GM19395 (cell line): Measurements from ENCODE around the gene PRKN.

Experiments
- ATAC-seq: cut with Tn5 transposase; IDR thresholded peaks from one replicate; pipeline ENCODE4 v1.9.1; 2021; ENCODE audit warnings: mild to moderate bottlenecking, moderate library complexity; ENCODE audit not compliant: unreplicated experiment

PRKN gene

DNA sequence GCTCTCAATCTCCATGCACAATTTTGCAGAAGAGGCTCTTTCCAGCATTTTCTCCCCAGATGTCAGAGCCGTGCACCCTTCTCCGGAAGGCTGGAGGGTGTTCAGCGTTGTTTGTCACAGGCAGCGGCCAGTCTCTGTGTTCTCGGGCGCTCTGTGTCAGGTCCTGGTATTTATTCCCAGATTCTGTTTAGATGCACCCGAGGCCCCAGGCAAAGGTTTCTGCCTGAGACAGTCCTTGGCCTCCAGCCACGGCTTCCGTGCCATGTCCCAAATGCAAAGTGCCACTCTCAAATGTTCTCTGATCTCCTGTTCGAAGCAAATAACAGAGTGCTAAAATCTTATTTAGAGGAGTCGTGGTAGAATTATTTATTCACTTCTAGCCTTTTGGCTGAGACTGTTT, 1313.4 kb downstream of the PRKN start:
- no peak for ATAC-seq

- ATAC-seq, result no peak
These were observed 1314.2 kb downstream of the PRKN start for GRCh38 chr6:161413355-161413771.

DNA sequence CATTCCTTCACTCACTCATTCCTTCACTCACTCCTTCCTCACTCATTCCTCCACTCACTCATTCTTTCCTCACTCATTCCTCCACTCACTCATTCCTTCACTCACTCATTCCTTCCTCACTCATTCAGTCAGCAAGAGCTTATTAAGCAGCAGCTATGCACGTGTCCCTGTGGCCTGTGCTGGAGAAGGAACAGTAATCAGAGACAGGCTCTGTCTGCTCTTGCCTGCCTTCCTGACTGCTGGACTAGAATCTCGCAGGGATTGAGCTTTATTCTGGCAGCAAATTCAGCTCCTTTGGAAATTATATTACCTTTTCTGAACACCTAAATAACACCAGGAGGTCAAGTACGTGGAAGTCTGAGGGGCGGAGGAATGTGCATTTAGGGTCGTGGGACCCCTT, 1314.8 kb downstream of the PRKN start:
- no peak for ATAC-seq

GRCh38 chr6:161411265-161411944, 1316.2 kb downstream of the PRKN start:
- no peak for ATAC-seq

DNA sequence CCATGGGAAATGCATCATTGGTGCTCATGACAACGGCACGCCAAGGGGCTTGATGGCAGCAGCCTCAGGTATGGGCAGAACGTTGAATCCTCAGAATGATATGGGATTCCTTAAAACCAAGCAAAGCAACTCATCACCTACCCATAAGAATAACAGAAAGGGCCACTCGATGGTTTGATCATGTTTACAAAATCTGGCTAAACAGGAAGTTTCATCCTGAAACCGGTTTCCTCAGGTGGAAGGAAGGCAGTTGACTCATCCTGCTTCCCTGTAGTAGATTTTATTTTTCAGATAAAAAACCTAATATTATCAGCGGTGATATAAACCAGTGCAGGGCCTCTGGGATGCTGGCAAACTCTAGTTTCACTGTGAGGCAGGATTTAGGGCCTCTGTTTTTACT, 1316.8 kb downstream of the PRKN start:
- ATAC-seq, result no peak

GRCh38 chr6:161410076-161410475, 1317.5 kb downstream of the PRKN start:
- no peak for ATAC-seq

- ATAC-seq, result no peak
These were observed 1318.2 kb downstream of the PRKN start for GRCh38 chr6:161409353-161409752.

- ATAC-seq, result no peak
These were observed 1319.5 kb downstream of the PRKN start for GRCh38 chr6:161408041-161408440.

GRCh38 chr6:161407581-161407980, 1320.0 kb downstream of the PRKN start:
- peak; percentile 47 for ATAC-seq

- ATAC-seq, result peak; percentile 17
These were observed 1320.5 kb downstream of the PRKN start for GRCh38 chr6:161407115-161407514.

DNA sequence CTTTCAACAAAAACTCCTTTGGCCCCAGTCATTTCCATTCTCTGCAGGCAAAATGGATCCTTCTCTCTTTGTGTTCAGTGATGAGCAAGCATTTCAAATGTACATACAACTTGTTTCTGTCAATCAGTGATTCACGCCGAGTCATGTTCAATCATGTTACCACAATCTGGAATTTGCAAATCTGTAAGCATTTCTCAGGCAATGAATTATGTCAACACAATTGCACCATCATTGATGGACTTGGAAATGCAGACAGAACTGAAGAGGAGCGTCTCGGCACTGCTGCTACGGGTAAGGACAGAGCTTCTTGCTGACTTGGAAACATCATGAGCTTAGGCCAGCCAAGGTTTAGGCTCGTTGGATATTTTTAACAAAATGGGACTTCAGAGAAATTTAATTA, 1320.9 kb downstream of the PRKN start:
- no peak for ATAC-seq

DNA sequence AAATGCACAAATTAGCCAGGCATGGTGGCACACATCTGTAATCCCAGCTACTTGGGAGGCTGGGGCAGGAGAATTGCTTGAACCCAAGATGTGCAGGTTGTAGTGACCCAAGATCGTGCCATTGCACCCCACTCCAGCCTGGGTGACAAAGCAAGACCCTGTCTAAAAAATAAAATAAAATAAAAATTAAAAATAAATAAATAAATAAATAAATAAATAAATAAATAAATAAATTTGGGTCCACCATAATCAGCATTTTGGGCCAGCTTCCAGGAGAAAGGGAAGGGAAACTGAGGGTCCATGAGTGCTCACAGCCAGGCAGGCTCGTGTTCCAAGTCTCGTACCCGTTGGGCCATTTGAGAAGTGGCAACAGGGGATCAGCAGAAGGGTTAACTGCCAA, 1322.1 kb downstream of the PRKN start:
- no peak for ATAC-seq

GRCh38 chr6:161403717-161404116, 1323.8 kb downstream of the PRKN start:
- ATAC-seq, result no peak

GRCh38 chr6:161401587-161402309, 1325.8 kb downstream of the PRKN start:
- ATAC-seq, result no peak

- ATAC-seq, result no peak
These were observed 1326.9 kb downstream of the PRKN start for GRCh38 chr6:161400671-161401070.

- no peak for ATAC-seq
These were observed 1331.0 kb downstream of the PRKN start for GRCh38 chr6:161396539-161396938.

DNA sequence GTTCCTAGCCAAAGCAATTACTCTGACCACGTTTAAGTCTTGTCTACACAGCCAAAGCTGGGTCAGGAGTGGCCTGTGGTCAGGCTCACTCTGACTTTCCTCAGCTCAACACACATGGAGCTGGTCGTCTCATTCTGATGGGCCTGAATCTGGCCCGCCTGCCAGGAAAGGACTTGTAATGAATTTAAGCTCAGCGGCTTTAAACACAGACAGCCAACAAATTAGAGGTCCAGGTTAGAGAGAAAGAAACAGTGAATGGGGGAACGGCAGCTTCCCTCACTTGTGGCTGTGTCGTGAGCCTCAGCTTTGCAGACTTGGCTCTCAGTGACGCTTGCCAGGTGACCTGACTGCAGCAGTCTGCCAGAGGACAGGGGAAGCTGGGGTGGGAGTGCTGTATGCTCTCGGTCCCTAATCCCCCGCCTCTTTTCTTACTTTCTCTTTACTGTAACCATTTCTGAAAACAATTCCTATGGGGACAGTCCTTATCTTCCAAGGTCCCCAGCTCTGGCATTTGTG, 1331.8 kb downstream of the PRKN start:
- no peak for ATAC-seq

DNA sequence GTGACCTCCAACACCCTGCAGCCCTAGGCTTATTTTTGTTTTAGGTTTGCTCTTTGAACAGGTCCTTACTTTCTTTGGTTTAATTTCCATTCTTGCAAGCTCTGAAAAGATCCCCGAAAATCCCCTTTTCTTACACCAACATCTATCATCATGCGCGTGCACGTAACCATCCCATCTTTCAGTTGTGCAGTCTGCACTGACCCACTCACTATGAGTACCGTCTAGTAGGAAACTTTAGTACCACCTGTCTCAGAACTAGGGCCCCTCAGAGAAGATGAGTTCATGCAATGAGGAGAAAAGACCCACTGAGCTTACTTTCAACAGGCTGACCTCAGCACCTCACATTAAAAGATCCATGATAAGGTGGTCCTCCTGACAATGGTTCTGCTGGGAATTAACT, 1333.1 kb downstream of the PRKN start:
- no peak for ATAC-seq

DNA sequence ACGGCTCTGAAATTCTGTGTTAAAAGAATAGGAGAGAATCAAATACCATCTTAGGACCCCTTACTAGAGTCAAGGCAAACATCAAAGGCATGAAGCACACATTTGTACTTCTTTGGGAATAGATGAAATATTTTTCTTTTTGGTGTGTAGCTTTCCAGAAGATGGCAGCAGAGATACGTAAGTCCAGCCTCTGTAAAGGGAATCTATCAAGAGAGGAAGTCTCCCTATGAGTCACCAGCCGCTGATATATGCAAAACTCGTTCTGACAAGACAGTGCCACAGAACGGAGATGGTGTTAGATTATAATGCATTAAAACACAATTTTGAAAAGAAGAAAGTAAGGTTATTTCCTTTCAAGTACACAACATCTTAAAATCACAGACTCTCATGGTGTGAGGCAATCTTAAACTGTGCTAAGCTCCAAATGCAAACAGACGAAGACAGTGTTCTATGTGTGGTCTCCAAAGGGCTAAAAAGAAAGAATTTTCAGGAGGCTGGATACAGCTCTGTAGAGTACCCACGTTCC, 1333.7 kb downstream of the PRKN start:
- peak; percentile 100 for ATAC-seq

DNA sequence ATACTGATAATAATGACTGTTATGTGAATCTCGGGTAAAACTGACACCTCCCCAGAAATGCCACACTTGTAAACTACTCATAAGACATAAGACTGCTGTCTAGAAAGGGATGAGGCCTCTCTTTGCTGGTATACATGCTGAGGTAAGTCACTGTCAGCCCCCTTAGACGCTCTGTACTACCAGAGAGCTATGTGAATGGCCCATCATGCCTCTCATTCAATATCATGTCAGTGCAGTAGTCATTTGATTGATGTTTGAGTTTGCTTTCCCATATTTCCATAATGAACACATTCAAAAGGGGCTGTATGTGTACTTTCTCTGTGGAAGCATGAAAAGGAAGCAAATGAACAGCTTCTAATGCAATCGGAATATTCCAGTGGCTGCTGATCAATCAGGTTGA, 1334.3 kb downstream of the PRKN start:
- ATAC-seq, result no peak

DNA sequence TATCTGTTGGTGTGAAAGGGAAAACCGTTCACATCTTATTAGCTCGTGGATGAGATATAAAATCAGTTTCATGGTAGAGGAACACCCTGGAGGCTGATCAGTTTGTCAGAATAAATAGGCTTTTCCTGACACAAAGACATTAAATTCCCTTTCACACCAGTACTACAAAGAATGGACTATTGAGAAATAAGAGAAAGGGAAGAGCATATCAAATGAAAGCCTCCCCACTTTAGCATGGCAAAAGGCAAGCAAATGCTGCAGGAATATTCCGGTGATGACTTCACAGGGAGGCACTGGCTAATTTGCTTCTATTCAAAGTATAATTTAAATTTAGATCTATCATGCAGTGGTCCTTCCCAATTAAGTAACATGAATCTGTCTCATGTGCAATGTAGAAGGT, 1337.8 kb downstream of the PRKN start:
- no peak for ATAC-seq

GRCh38 chr6:161383951-161384350, 1343.6 kb downstream of the PRKN start:
- no peak for ATAC-seq
